CD4-positive, alpha-beta T cell (primary cell): ENCODE measurements around the gene TMEM98. TPM values are rescaled to one million over a fixed set of nuclear protein-coding genes. Genes with fewer than 3 reads are reported as not detected.
"Not testable (repeated sequence)": the region's sequence is repeated elsewhere in the genome, so short reads cannot be mapped to it uniquely, and the experiment has no call there.

Experiments
- ATAC-seq: fragments of 200-7000 bp; cut with Tn5 transposase; one replicate; pipeline ENCODE4 v1.10.0; 2022; ENCODE audit warnings: mild to moderate bottlenecking; ENCODE audit not compliant: poor library complexity
- CTCF ChIA-PET: fragments of 350-600 bp; sonication (Branson Sonifier 250); formaldehyde crosslinking; loops from one replicate; lab custom pipeline; 2021; ENCODE audit warnings: antibody characterized with exemption, inconsistent platforms; lab: Charles Lee
- POLR2A ChIA-PET: fragments of 350-600 bp; sonication (Branson Sonifier 250); formaldehyde crosslinking; loops from one replicate; lab custom pipeline; 2021; ENCODE audit warnings: antibody characterized with exemption, inconsistent platforms; lab: Charles Lee
- DNase-seq, 14 experiments: peaks; one replicate each; pipeline ENCODE4 v3.0.0-alpha.2; 2013 to 2020; ENCODE audit warnings: mixed read lengths in 2 of 14
- H3K27ac ChIP-seq, 2 donors: one replicate each; pipeline versions ENCODE4 v1.5.1 to v1.7.0; 2013; ENCODE audit warnings: low read length in 2 of 2, low read depth in 1 of 2, mild to moderate bottlenecking in 1 of 2
- H3K27me3 ChIP-seq, 2 experiments: 1 replicate in 1 of 2; 2 replicates in 1 of 2; pipeline versions ENCODE4 v1.6.1 to v1.7.0; 2013; ENCODE audit warnings: low read length in 2 of 2, control low read depth in 1 of 2, mild to moderate bottlenecking in 1 of 2, moderate library complexity in 1 of 2; ENCODE audit not compliant: insufficient read depth in 2 of 2, control insufficient read depth in 1 of 2
- H3K36me3 ChIP-seq: one replicate; pipeline ENCODE4 v1.6.1; 2013; ENCODE audit warnings: low read length, control low read depth; ENCODE audit not compliant: insufficient read depth
- H3K4me1 ChIP-seq: one replicate; pipeline ENCODE4 v1.6.1; 2013; ENCODE audit warnings: low read length, control low read depth; ENCODE audit not compliant: insufficient read depth
- H3K4me3 ChIP-seq: one replicate; pipeline ENCODE4 v1.5.1; 2013; ENCODE audit warnings: mild to moderate bottlenecking, low read length, moderate library complexity
- H3K9me3 ChIP-seq, 2 experiments: 1 replicate in 1 of 2; 2 replicates in 1 of 2; pipeline versions ENCODE4 v1.6.1 to v1.7.0; 2013; ENCODE audit warnings: low read length in 2 of 2, mild to moderate bottlenecking in 2 of 2, control low read depth in 1 of 2, moderate library complexity in 1 of 2; ENCODE audit not compliant: control insufficient read depth in 1 of 2, insufficient read depth in 1 of 2
- H3K27ac Mint-ChIP-seq: one replicate; pipeline ENCODE4 v1.8.0; 2020; ENCODE audit warnings: mixed read lengths
- H3K27me3 Mint-ChIP-seq: one replicate; pipeline ENCODE4 v1.8.0; 2021; ENCODE audit warnings: mixed read lengths
- H3K36me3 Mint-ChIP-seq: one replicate; pipeline ENCODE4 v1.8.0; 2021; ENCODE audit warnings: low read depth, mixed read lengths
- H3K4me1 Mint-ChIP-seq: one replicate; pipeline ENCODE4 v1.8.0; 2021; ENCODE audit warnings: low read depth, mixed read lengths
- H3K4me3 Mint-ChIP-seq: one replicate; pipeline ENCODE4 v1.8.0; 2020; ENCODE audit warnings: mild to moderate bottlenecking, mixed read lengths
- H3K9me3 Mint-ChIP-seq: one replicate; pipeline ENCODE4 v1.8.0; 2020; ENCODE audit warnings: mixed read lengths
- CTCF ChIP-seq: fragments of 200-600 bp; IDR thresholded peaks from one replicate; pipeline ENCODE4 v1.8.0; 2022; ENCODE audit warnings: antibody characterized with exemption, mild to moderate bottlenecking
- intact Hi-C, 2 experiments: fragments of 100-400 bp; cut with DNase I in 1 of 2; cut with micrococcal nuclease in 1 of 2; formaldehyde crosslinking; loops; one replicate each; pipeline versions ENCODE4 v1.15.1 to v1.9.0; 2023 to 2025; cut with DNase I, micrococcal nuclease
- total RNA-seq, 174 experiments: library from RNA in 2 of 174; stranded (reverse) in 2 of 174; gene quantifications; one replicate each; pipeline ENCODE4 v1.2.3 and lab custom pipeline; 2021 to 2026

TMEM98 gene
- total RNA-seq, 2 experiments from 2014 or later = not detected

- Histone ChIP-seq H3K4me3 (no peak overlapping the region), H3K27me3 (peaks cover 0 to 5% of the 10 kb centered on the region in 2 experiments), H3K9me3 (peaks cover 0 to 3% of the 10 kb centered on the region in 2 experiments), H3K36me3 (no peaks in the 10 kb centered on the region), H3K27ac (no peak overlapping the region), H3K4me1 (no peaks in the 10 kb centered on the region)
- intact Hi-C loops = no loop called here
- no peak overlapping the region for H3K4me3 Mint-ChIP-seq
- no peak overlapping the region for H3K27ac Mint-ChIP-seq
- no peak for ATAC-seq
- H3K4me1 Mint-ChIP-seq = no peaks in the 10 kb centered on the region
- ChIA-PET POLR2A (no interaction called here), CTCF (interaction anchor here (1.0 kb wide), 1 partner anchor 22 kb away, joined by 4 read pairs; no protein-coding TSS in a partner anchor)
- H3K9me3 Mint-ChIP-seq = no peaks in the 10 kb centered on the region
- no peak for DNase-seq
- H3K36me3 Mint-ChIP-seq = no peaks in the 10 kb centered on the region
- H3K27me3 Mint-ChIP-seq = peaks cover 17% of the 10 kb centered on the region
- no peak for TF ChIP-seq CTCF
Measured at GRCh38 chr17:32976131-32976530, 48.2 kb downstream of the TMEM98 start.

DNA sequence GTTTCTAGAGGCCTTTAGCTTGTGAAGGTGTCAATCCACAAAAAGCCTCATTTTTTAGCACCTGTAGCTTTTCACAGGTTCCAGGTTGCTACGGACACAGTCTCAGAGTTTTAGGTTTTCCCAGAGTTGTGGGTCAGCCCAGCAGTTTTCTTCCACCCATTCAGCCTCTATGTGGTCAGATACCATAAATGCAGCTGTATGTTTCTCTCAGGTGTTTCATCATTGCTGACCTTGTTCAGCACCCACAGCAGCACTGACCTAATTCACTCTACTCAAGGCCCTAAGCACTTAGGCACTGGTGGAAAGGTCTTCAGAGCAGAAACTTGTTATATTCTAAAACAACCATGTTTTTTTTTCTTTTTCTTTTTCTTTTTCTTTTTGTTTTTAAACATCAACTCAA, 48.7 kb downstream of the TMEM98 start:
- H3K4me3 ChIP-seq = no peak overlapping the region
- peaks cover 0 to 5% of the 10 kb centered on the region in 2 experiments for H3K27me3 ChIP-seq
- H3K4me1 ChIP-seq = no peaks in the 10 kb centered on the region
- Mint-ChIP-seq H3K4me1 (no peaks in the 10 kb centered on the region), H3K36me3 (no peaks in the 10 kb centered on the region), H3K4me3 (no peak overlapping the region), H3K27ac (no peak overlapping the region), H3K27me3 (peaks cover 17% of the 10 kb centered on the region), H3K9me3 (no peaks in the 10 kb centered on the region)
- ATAC-seq = no peak
- POLR2A ChIA-PET = no interaction called here
- no peaks in the 10 kb centered on the region for H3K36me3 ChIP-seq
- no peak overlapping the region for H3K27ac ChIP-seq
- intact Hi-C loops = no loop called here
- no peak for TF ChIP-seq CTCF
- H3K9me3 ChIP-seq = peaks cover 0 to 8% of the 10 kb centered on the region in 2 experiments
- DNase-seq = no peak
- CTCF ChIA-PET = no interaction called here

GRCh38 chr17:32980230-32980629, 52.3 kb downstream of the TMEM98 start:
- H3K27me3 ChIP-seq = peaks cover 0 to 5% of the 10 kb centered on the region in 2 experiments
- ATAC-seq (no peak), DNase-seq (no peak)
- POLR2A ChIA-PET = no interaction called here
- H3K36me3 ChIP-seq = no peaks in the 10 kb centered on the region
- peaks cover 30% of the 10 kb centered on the region for H3K27me3 Mint-ChIP-seq
- CTCF ChIA-PET = interaction anchor here (1.1 kb wide), 1 partner anchor 18 kb away, joined by 3 read pairs; no protein-coding TSS in a partner anchor
- no peak overlapping the region for H3K4me3 ChIP-seq
- no peaks in the 10 kb centered on the region for H3K9me3 Mint-ChIP-seq
- H3K4me3 Mint-ChIP-seq = no peak overlapping the region
- no peak overlapping the region for H3K27ac ChIP-seq
- intact Hi-C loops = no loop called here
- no peaks in the 10 kb centered on the region for H3K36me3 Mint-ChIP-seq
- H3K4me1 Mint-ChIP-seq = no peaks in the 10 kb centered on the region
- no peak for TF ChIP-seq CTCF
- peaks cover 0 to 13% of the 10 kb centered on the region in 2 experiments for H3K9me3 ChIP-seq
- no peak overlapping the region for H3K27ac Mint-ChIP-seq
- no peaks in the 10 kb centered on the region for H3K4me1 ChIP-seq

GRCh38 chr17:32981611-32982010, 53.7 kb downstream of the TMEM98 start:
- H3K27ac ChIP-seq, H3K4me1 ChIP-seq, H3K27ac Mint-ChIP-seq, H3K36me3 Mint-ChIP-seq, ATAC-seq, H3K27me3 ChIP-seq, intact Hi-C loops, H3K4me3 ChIP-seq, POLR2A ChIA-PET, H3K4me3 Mint-ChIP-seq, H3K36me3 ChIP-seq, DNase-seq, H3K4me1 Mint-ChIP-seq, H3K9me3 Mint-ChIP-seq: not testable (repeated sequence)
- peaks cover 0 to 13% of the 10 kb centered on the region in 2 experiments for H3K9me3 ChIP-seq
- CTCF ChIA-PET = interaction anchor here (1.1 kb wide), 1 partner anchor 16 kb away, joined by 3 read pairs; no protein-coding TSS in a partner anchor
- peaks cover 33% of the 10 kb centered on the region for H3K27me3 Mint-ChIP-seq
